Measurements from ENCODE around the gene ASB14.

The ASB14 gene

GRCh38 chr3:57287205-57287604 lies 5.3 kb downstream of the ASB14 start:
- no peak overlapping the region for H3K27ac Mint-ChIP-seq
- ATAC-seq (replicated peaks) (no peak), DNase-seq (no peak)
- peaks cover 18 to 32% of the 10 kb centered on the region in 2 donors for H3K27me3 Mint-ChIP-seq
- H3K9me3 Mint-ChIP-seq = no peaks in the 10 kb centered on the region
- no peaks in the 10 kb centered on the region for H3K4me1 Mint-ChIP-seq (ENCODE audit: low read depth in 2 of 2)
- H3K4me3 Mint-ChIP-seq = no peak overlapping the region
- H3K36me3 Mint-ChIP-seq (ENCODE audit: insufficient read depth) = no peaks in the 10 kb centered on the region

- H3K4me3 Mint-ChIP-seq = no peak overlapping the region
- H3K4me1 Mint-ChIP-seq (ENCODE audit: low read depth in 2 of 2) = no peaks in the 10 kb centered on the region
- H3K9me3 Mint-ChIP-seq = no peaks in the 10 kb centered on the region
- peaks cover 0 to 19% of the 10 kb centered on the region in 2 donors for H3K27me3 Mint-ChIP-seq
- ATAC-seq (replicated peaks) = no peak
- no peak for DNase-seq
- H3K27ac Mint-ChIP-seq = no peak overlapping the region
- no peaks in the 10 kb centered on the region for H3K36me3 Mint-ChIP-seq (ENCODE audit: insufficient read depth)
Measured at GRCh38 chr3:57283334-57283733, 9.2 kb downstream of the ASB14 start.

- Mint-ChIP-seq H3K4me1 (ENCODE audit: low read depth in 2 of 2) (no peaks in the 10 kb centered on the region), H3K36me3 (ENCODE audit: insufficient read depth) (no peaks in the 10 kb centered on the region), H3K4me3 (no peak overlapping the region), H3K27ac (no peak overlapping the region), H3K9me3 (no peaks in the 10 kb centered on the region), H3K27me3 (peaks cover 0 to 12% of the 10 kb centered on the region in 2 donors)
- DNase-seq = no peak
- ATAC-seq (replicated peaks) = no peak
Measured at GRCh38 chr3:57281715-57282114, 10.8 kb downstream of the ASB14 start.

- no peak for DNase-seq
- Mint-ChIP-seq H3K27ac (no peak overlapping the region), H3K9me3 (no peaks in the 10 kb centered on the region), H3K4me3 (no peak overlapping the region), H3K27me3 (no peaks in the 10 kb centered on the region), H3K4me1 (ENCODE audit: low read depth in 2 of 2) (no peaks in the 10 kb centered on the region), H3K36me3 (ENCODE audit: insufficient read depth) (no peaks in the 10 kb centered on the region)
- no peak for ATAC-seq (replicated peaks)
Measured at GRCh38 chr3:57279685-57280084, 12.8 kb downstream of the ASB14 start.

- ATAC-seq (replicated peaks) = no peak
- Mint-ChIP-seq H3K4me1 (ENCODE audit: low read depth in 2 of 2) (no peaks in the 10 kb centered on the region), H3K27ac (no peak overlapping the region), H3K36me3 (ENCODE audit: insufficient read depth) (no peaks in the 10 kb centered on the region), H3K4me3 (no peak overlapping the region), H3K9me3 (no peaks in the 10 kb centered on the region), H3K27me3 (no peaks in the 10 kb centered on the region)
- DNase-seq = no peak
Measured at GRCh38 chr3:57278237-57278636, 14.2 kb downstream of the ASB14 start.

- Mint-ChIP-seq H3K4me1 (ENCODE audit: low read depth in 2 of 2) (no peaks in the 10 kb centered on the region), H3K4me3 (no peak overlapping the region), H3K27me3 (no peaks in the 10 kb centered on the region), H3K27ac (no peak overlapping the region), H3K9me3 (no peaks in the 10 kb centered on the region), H3K36me3 (ENCODE audit: insufficient read depth) (peaks cover 12% of the 10 kb centered on the region)
- ATAC-seq (replicated peaks) (no peak), DNase-seq (no peak)
Measured at GRCh38 chr3:57275393-57275792, 17.1 kb downstream of the ASB14 start.

GRCh38 chr3:57274845-57275244 lies 17.6 kb downstream of the ASB14 start:
- no peak for DNase-seq

GRCh38 chr3:57268416-57268815 lies 24.1 kb downstream of the ASB14 start:
- Mint-ChIP-seq H3K9me3 (no peaks in the 10 kb centered on the region), H3K27ac (no peak overlapping the region), H3K36me3 (ENCODE audit: insufficient read depth) (peaks cover 46% of the 10 kb centered on the region), H3K4me1 (ENCODE audit: low read depth in 2 of 2) (peaks cover 0 to 12% of the 10 kb centered on the region in 2 donors), H3K27me3 (no peaks in the 10 kb centered on the region), H3K4me3 (no peak overlapping the region)
- DNase-seq (no peak), ATAC-seq (replicated peaks) (no peak)

More at GRCh38 chr3:57274845-57275244, 17.6 kb downstream of the ASB14 start:
- H3K4me1 Mint-ChIP-seq (ENCODE audit: low read depth in 2 of 2) = no peaks in the 10 kb centered on the region
- ATAC-seq (replicated peaks) = no peak
- H3K4me3 Mint-ChIP-seq = no peak overlapping the region
- H3K27ac Mint-ChIP-seq = no peak overlapping the region
- no peaks in the 10 kb centered on the region for H3K27me3 Mint-ChIP-seq
- H3K36me3 Mint-ChIP-seq (ENCODE audit: insufficient read depth) = peaks cover 13% of the 10 kb centered on the region
- H3K9me3 Mint-ChIP-seq = no peaks in the 10 kb centered on the region

GRCh38 chr3:57261929-57262328 lies 30.6 kb downstream of the ASB14 start:
- Mint-ChIP-seq H3K36me3 (ENCODE audit: insufficient read depth) (peaks cover 72% of the 10 kb centered on the region), H3K4me1 (ENCODE audit: low read depth in 2 of 2) (peaks cover 0 to 12% of the 10 kb centered on the region in 2 donors), H3K9me3 (no peaks in the 10 kb centered on the region), H3K27me3 (no peaks in the 10 kb centered on the region), H3K27ac (no peak overlapping the region), H3K4me3 (no peak overlapping the region)
- DNase-seq = no peak
- ATAC-seq (replicated peaks) = no peak

GRCh38 chr3:57261119-57261518 lies 31.4 kb downstream of the ASB14 start:
- DNase-seq = no peak
- H3K27me3 Mint-ChIP-seq = no peaks in the 10 kb centered on the region

GRCh38 chr3:57257678-57258077 lies 34.8 kb downstream of the ASB14 start:
- no peaks in the 10 kb centered on the region for H3K4me1 Mint-ChIP-seq (ENCODE audit: low read depth in 2 of 2)
- no peak overlapping the region for H3K4me3 Mint-ChIP-seq
- H3K36me3 Mint-ChIP-seq (ENCODE audit: insufficient read depth) = peaks cover 63% of the 10 kb centered on the region
- H3K27me3 Mint-ChIP-seq = no peaks in the 10 kb centered on the region
- DNase-seq (no peak), ATAC-seq (replicated peaks) (no peak)
- peak overlapping the region in 1 of 2 donors; percentile 78 for H3K27ac Mint-ChIP-seq
- H3K9me3 Mint-ChIP-seq = no peaks in the 10 kb centered on the region

More at GRCh38 chr3:57261119-57261518, 31.4 kb downstream of the ASB14 start:
- no peak overlapping the region for H3K27ac Mint-ChIP-seq
- H3K9me3 Mint-ChIP-seq = no peaks in the 10 kb centered on the region
- peaks cover 0 to 8% of the 10 kb centered on the region in 2 donors for H3K4me1 Mint-ChIP-seq (ENCODE audit: low read depth in 2 of 2)
- ATAC-seq (replicated peaks) = no peak
- no peak overlapping the region for H3K4me3 Mint-ChIP-seq
- H3K36me3 Mint-ChIP-seq (ENCODE audit: insufficient read depth) = peaks cover 68% of the 10 kb centered on the region

- ATAC-seq (replicated peaks) (no peak), DNase-seq (no peak)
- Mint-ChIP-seq H3K27ac (peak overlapping the region in 1 of 2 donors; percentile 78), H3K9me3 (no peaks in the 10 kb centered on the region), H3K4me3 (no peak overlapping the region), H3K4me1 (ENCODE audit: low read depth in 2 of 2) (no peaks in the 10 kb centered on the region), H3K27me3 (no peaks in the 10 kb centered on the region), H3K36me3 (ENCODE audit: insufficient read depth) (peaks cover 65% of the 10 kb centered on the region)
Measured at GRCh38 chr3:57256844-57257243, 35.6 kb downstream of the ASB14 start.

GRCh38 chr3:57252404-57252803 lies 40.1 kb downstream of the ASB14 start:
- H3K9me3 Mint-ChIP-seq = no peaks in the 10 kb centered on the region
- peaks cover 54% of the 10 kb centered on the region for H3K36me3 Mint-ChIP-seq (ENCODE audit: insufficient read depth)
- DNase-seq (no peak), ATAC-seq (replicated peaks) (no peak)
- no peak overlapping the region for H3K4me3 Mint-ChIP-seq
- no peaks in the 10 kb centered on the region for H3K4me1 Mint-ChIP-seq (ENCODE audit: low read depth in 2 of 2)
- peak overlapping the region in 1 of 2 donors; percentile 28 for H3K27ac Mint-ChIP-seq
- no peaks in the 10 kb centered on the region for H3K27me3 Mint-ChIP-seq

GRCh38 chr3:57244946-57245345 lies 47.5 kb downstream of the ASB14 start:
- no peak overlapping the region for H3K4me3 Mint-ChIP-seq
- H3K27me3 Mint-ChIP-seq = no peaks in the 10 kb centered on the region
- peak overlapping the region in 1 of 2 donors; percentile 3 for H3K27ac Mint-ChIP-seq
- H3K4me1 Mint-ChIP-seq (ENCODE audit: low read depth in 2 of 2) = peaks cover 0 to 6% of the 10 kb centered on the region in 2 donors
- DNase-seq (no peak), ATAC-seq (replicated peaks) (no peak)
- peaks cover 60% of the 10 kb centered on the region for H3K36me3 Mint-ChIP-seq (ENCODE audit: insufficient read depth)
- no peaks in the 10 kb centered on the region for H3K9me3 Mint-ChIP-seq

All from effector memory CD8-positive, alpha-beta T cell (primary cell).